CD4-positive, alpha-beta T cell treated with Interleukin-15 for 4 hours (primary cell): ENCODE results near the gene DNAH14.

ENCODE experiments used
- DNase-seq: peaks from one replicate; pipeline ENCODE4 v3.0.0-alpha.2; 2020; ENCODE audit warnings: low spot score

Gene DNAH14

GRCh38 chr1:225407755-225408154 is 478.3 kb downstream of the DNAH14 start:
- no peak for DNase-seq

- DNase-seq = no peak
These were observed 478.8 kb downstream of the DNAH14 start for GRCh38 chr1:225408249-225408648.

- DNase-seq = no peak
These were observed 479.6 kb downstream of the DNAH14 start for GRCh38 chr1:225409051-225409450.

GRCh38 chr1:225410036-225410435 is 480.6 kb downstream of the DNAH14 start:
- DNase-seq = no peak

GRCh38 chr1:225412321-225412720 is 482.8 kb downstream of the DNAH14 start:
- DNase-seq = no peak

GRCh38 chr1:225412803-225413351 is 483.4 kb downstream of the DNAH14 start:
- no peak for DNase-seq

GRCh38 chr1:225413708-225414375 is 484.4 kb downstream of the DNAH14 start:
- DNase-seq = no peak

- DNase-seq = no peak
These were observed 485.8 kb downstream of the DNAH14 start for GRCh38 chr1:225415307-225415706.

GRCh38 chr1:225415967-225416745 is 486.7 kb downstream of the DNAH14 start:
- no peak for DNase-seq

GRCh38 chr1:225418059-225418458 is 488.6 kb downstream of the DNAH14 start:
- no peak for DNase-seq

GRCh38 chr1:225418598-225418997 is 489.1 kb downstream of the DNAH14 start:
- DNase-seq = no peak

- no peak for DNase-seq
These were observed 492.6 kb downstream of the DNAH14 start for GRCh38 chr1:225422031-225422605.

- DNase-seq = no peak
These were observed 493.5 kb downstream of the DNAH14 start for GRCh38 chr1:225422795-225423517.

GRCh38 chr1:225423518-225423855 is 494.0 kb downstream of the DNAH14 start:
- DNase-seq = no peak

- DNase-seq = no peak
These were observed 495.2 kb downstream of the DNAH14 start for GRCh38 chr1:225424562-225425200.

- no peak for DNase-seq
These were observed 495.8 kb downstream of the DNAH14 start for GRCh38 chr1:225425201-225425786.

- peak; percentile 31 for DNase-seq
These were observed 497.1 kb downstream of the DNAH14 start for GRCh38 chr1:225426395-225427234.

- no peak for DNase-seq
These were observed 498.0 kb downstream of the DNAH14 start, which contains the start of gene LBR for GRCh38 chr1:225427235-225428067. LBR (minus strand) TSS chr1:225428038; CDS start chr1:225424075, 3,963 bp downstream.

GRCh38 chr1:225428068-225428880 is 498.8 kb downstream of the DNAH14 start:
- peak; percentile 93 for DNase-seq
